PC-3 (cell line): ENCODE results near the gene GXYLT2. TPM values are rescaled to one million over a fixed set of nuclear protein-coding genes. Genes with fewer than 3 reads are reported as not detected.
A peak's percentile ranks its signal among the peaks of the same experiment; 100 is the strongest.

Experiments
- ATAC-seq: fragments of 200-7000 bp; cut with Tn5 transposase; 2 replicates; pipeline ENCODE4 v1.9.1; 2020; ENCODE audit warnings: mild to moderate bottlenecking, moderate library complexity
- BruUV-seq: library from RNA; stranded (reverse); fragments of 400-500 nt; replicated peaks from 2 replicates; lab custom pipeline; 2021; lab: Mats Ljungman, UMichigan
- CTCF ChIA-PET: fragments of 300-600 bp; sonication (Branson Sonifier 250); formaldehyde crosslinking; loops from one replicate; lab custom pipeline; 2022; ENCODE audit warnings: antibody characterized with exemption; lab: Charles Lee
- POLR2A ChIA-PET: fragments of 300-600 bp; sonication (Branson Sonifier 250); formaldehyde crosslinking; loops from one replicate; lab custom pipeline; 2022; ENCODE audit warnings: antibody characterized with exemption; ENCODE audit not compliant: unreplicated experiment; lab: Charles Lee
- DNase-seq: peaks from one replicate; pipeline ENCODE4 v3.0.0-alpha.2; 2015
- H2AFZ ChIP-seq: fragments of 300-600 bp; sonication (generic); 2 replicates; pipeline ENCODE4 v1.6.0; 2016; ENCODE audit warnings: antibody characterized with exemption, low read length
- H3F3A ChIP-seq: fragments of 300-600 bp; sonication (generic); one replicate; pipeline ENCODE4 v1.6.0; 2017; ENCODE audit warnings: antibody characterized with exemption, low read length, control low read depth, mild to moderate bottlenecking; ENCODE audit not compliant: unreplicated experiment
- H3K27ac ChIP-seq: fragments of 300-600 bp; sonication (generic); 2 replicates; pipeline ENCODE4 v1.5.1; 2016; ENCODE audit warnings: mild to moderate bottlenecking, low read length
- H3K27me3 ChIP-seq: fragments of 300-600 bp; sonication (generic); 2 replicates; pipeline ENCODE4 v1.6.1; 2016; ENCODE audit warnings: low read length, mixed read lengths
- H3K36me3 ChIP-seq: fragments of 300-600 bp; sonication (generic); 2 replicates; pipeline ENCODE4 v1.6.1; 2016; ENCODE audit warnings: low read depth, mixed run types, low read length, mixed read lengths
- H3K4me1 ChIP-seq: fragments of 300-600 bp; sonication (generic); 2 replicates; pipeline ENCODE4 v1.5.1; 2016; ENCODE audit warnings: low read length; ENCODE audit not compliant: insufficient read depth
- H3K4me2 ChIP-seq: fragments of 300-600 bp; sonication (generic); 2 replicates; pipeline ENCODE4 v1.6.0; 2016; ENCODE audit warnings: low read length
- H3K4me3 ChIP-seq: fragments of 300-600 bp; sonication (generic); 2 replicates; pipeline ENCODE4 v1.5.1; 2016; ENCODE audit warnings: mild to moderate bottlenecking, low read length, mixed read lengths
- H3K79me2 ChIP-seq: fragments of 300-600 bp; sonication (generic); 2 replicates; pipeline ENCODE4 v1.6.1; 2017; ENCODE audit warnings: low read length, mixed read lengths
- H3K9ac ChIP-seq: fragments of 300-600 bp; sonication (generic); 2 replicates; pipeline ENCODE4 v1.6.0; 2016; ENCODE audit warnings: mild to moderate bottlenecking, low read length
- H3K9me2 ChIP-seq: fragments of 300-600 bp; sonication (generic); replicated peaks from 2 replicates; pipeline ENCODE4 v1.6.1; 2016; ENCODE audit warnings: mixed run types, low read length, mixed read lengths
- H3K9me3 ChIP-seq: fragments of 300-600 bp; sonication (generic); 2 replicates; pipeline ENCODE4 v1.6.1; 2016; ENCODE audit warnings: low read length, mixed read lengths
- H4K20me1 ChIP-seq: fragments of 300-600 bp; sonication (generic); 2 replicates; pipeline ENCODE4 v1.6.1; 2016; ENCODE audit warnings: low read length, mixed read lengths
- CTCF ChIP-seq: fragments of 300-600 bp; sonication (generic); conservative IDR thresholded peaks from 2 replicates; pipeline ENCODE4 v1.5.1; 2017; ENCODE audit warnings: antibody characterized with exemption, low read depth, mild to moderate bottlenecking, low read length
- EZH2 ChIP-seq: fragments of 300-600 bp; sonication (generic); IDR thresholded peaks from one replicate; pipeline ENCODE4 v1.6.1; 2017; ENCODE audit warnings: antibody characterized with exemption, mild to moderate bottlenecking, low read length; ENCODE audit not compliant: unreplicated experiment
- EZH2phosphoT487 ChIP-seq: fragments of 300-600 bp; sonication (generic); IDR thresholded peaks from 2 replicates; pipeline ENCODE4 v1.6.1; 2018; ENCODE audit warnings: mild to moderate bottlenecking, antibody characterized with exemption, low read length, borderline replicate concordance
- intact Hi-C: fragments of 100-400 bp; cut with micrococcal nuclease; formaldehyde crosslinking; loops from 2 replicates; pipeline ENCODE4 v1.9.0; 2023
- total RNA-seq: library from RNA; depleted of rRNA; stranded (reverse); fragments of >200 nt; gene quantifications from 2 replicates; pipeline ENCODE4 v1.2.3, GENCODE V29; 2014

The GXYLT2 gene
- total RNA-seq, 1 experiment from 2014 or later = 12.6 TPM

- DNase-seq (no peak), ATAC-seq (no peak)
- BruUV-seq = no TSS peak
- Histone ChIP-seq H3K4me1 (peaks cover 47% of the 10 kb centered on the region), H2AFZ (no peak overlapping the region), H3K4me2 (peak overlapping the region; percentile 80), H3F3A (peaks cover 4% of the 10 kb centered on the region), H4K20me1 (no peaks in the 10 kb centered on the region), H3K36me3 (no peaks in the 10 kb centered on the region), H3K9ac (no peak overlapping the region), H3K4me3 (0 out of 2 replicates have a peak overlapping the region, but pooled peaks have one; percentile 70), H3K27me3 (no peaks in the 10 kb centered on the region), H3K27ac (no peak overlapping the region), H3K9me2 (no peaks in the 10 kb centered on the region), H3K9me3 (no peaks in the 10 kb centered on the region), H3K79me2 (no peaks in the 10 kb centered on the region)
- TF ChIP-seq EZH2 = no peak
- TF ChIP-seq CTCF = no peak
- no peak for TF ChIP-seq EZH2phosphoT487
- ChIA-PET POLR2A (no interaction called here), CTCF (no interaction called here)
- intact Hi-C loops = loop anchor here (5.0 kb wide), 1 partner anchor 48 kb away; no protein-coding TSS in a partner anchor
Measured at GRCh38 chr3:72889310-72890165, 1.7 kb downstream of the GXYLT2 start.

- no peak for TF ChIP-seq EZH2
- no peak for TF ChIP-seq EZH2phosphoT487
Measured at GRCh38 chr3:72890166-72890925, 2.5 kb downstream of the GXYLT2 start.

GRCh38 chr3:72891053-72891855, 3.4 kb downstream of the GXYLT2 start:
- no peak overlapping the region for H3K9ac ChIP-seq

More at GRCh38 chr3:72890166-72890925, 2.5 kb downstream of the GXYLT2 start:
- Histone ChIP-seq H3K36me3 (no peaks in the 10 kb centered on the region), H2AFZ (peak overlapping the region; percentile 40), H4K20me1 (no peaks in the 10 kb centered on the region), H3K4me2 (peak overlapping the region; percentile 55), H3K4me1 (peaks cover 47% of the 10 kb centered on the region), H3K27ac (no peak overlapping the region; the same call in 1 of the 2 replicates), H3K9me3 (no peaks in the 10 kb centered on the region), H3F3A (peaks cover 4% of the 10 kb centered on the region), H3K27me3 (no peaks in the 10 kb centered on the region), H3K9ac (no peak overlapping the region), H3K9me2 (no peaks in the 10 kb centered on the region), H3K79me2 (no peaks in the 10 kb centered on the region), H3K4me3 (peak overlapping the region; percentile 17; the same call in 1 of the 2 replicates)
- DNase-seq (no peak), ATAC-seq (no peak)
- ChIA-PET CTCF (no interaction called here), POLR2A (no interaction called here)
- intact Hi-C loops = no loop called here
- no TSS peak for BruUV-seq

More at GRCh38 chr3:72891053-72891855, 3.4 kb downstream of the GXYLT2 start:
- peaks cover 4% of the 10 kb centered on the region for H3F3A ChIP-seq
- H3K27ac ChIP-seq = peak overlapping the region; percentile 21
- peak overlapping the region; percentile 40 for H2AFZ ChIP-seq
- no peak for TF ChIP-seq EZH2
- TF ChIP-seq CTCF = no peak
- no peak for TF ChIP-seq EZH2phosphoT487
- no peaks in the 10 kb centered on the region for H3K27me3 ChIP-seq
- ChIA-PET CTCF (no interaction called here), POLR2A (no interaction called here)
- H3K79me2 ChIP-seq = no peaks in the 10 kb centered on the region
- peaks cover 47% of the 10 kb centered on the region for H3K4me1 ChIP-seq
- H3K9me2 ChIP-seq = no peaks in the 10 kb centered on the region
- BruUV-seq = no TSS peak
- peak overlapping the region; percentile 55 for H3K4me2 ChIP-seq
- no peaks in the 10 kb centered on the region for H3K36me3 ChIP-seq
- intact Hi-C loops = no loop called here
- no peaks in the 10 kb centered on the region for H3K9me3 ChIP-seq
- H4K20me1 ChIP-seq = no peaks in the 10 kb centered on the region
- peak overlapping the region; percentile 17; the same call in 1 of the 2 replicates for H3K4me3 ChIP-seq
- ATAC-seq = peak; percentile 7; the same call in 1 of the 2 replicates
- peak; percentile 71 for DNase-seq
